Measurements from ENCODE around the gene FCER2. TPM values are rescaled to one million over a fixed set of nuclear protein-coding genes. Genes with fewer than 3 reads are reported as not detected.
A peak's percentile ranks its signal among the peaks of the same experiment; 100 is the strongest.

FCER2 gene
- polyA plus RNA-seq, 2 of the 4 experiments (the other 2 are of a cell fraction): not detected

- no peaks in the 10 kb centered on the region for H3K4me1 ChIP-seq
- H3K4me3 ChIP-seq: peak overlapping the region; percentile 27; the same call in 2 of the 3 replicates
- ATAC-seq (peak; percentile 10 to 32; a peak in 2 of 6 replicates), FAIRE-seq (no peak), DNase-seq (ENCODE audit: low read depth in 1 of 2, low spot score in 1 of 2) (no peak)
- H3K27ac ChIP-seq: no peak overlapping the region
- TF ChIP-seq RFX5 (IDR thresholded peaks at IDR 0.05): no peak
- TF ChIP-seq ZSCAN20 (CRISPR knock-in tag; IDR thresholded peaks at IDR 0.05): no peak
- no peak for TF ChIP-seq ZNF302 (CRISPR knock-in tag; IDR thresholded peaks at IDR 0.05)
- TF ChIP-seq KDM1A (IDR thresholded peaks at IDR 0.05; ENCODE audit: low read depth): no peak
- TF ChIP-seq NPAS2 (CRISPR knock-in tag; IDR thresholded peaks at IDR 0.05; ENCODE audit: borderline replicate concordance): no peak
- no peak for TF ChIP-seq TFCP2L1 (CRISPR knock-in tag; IDR thresholded peaks at IDR 0.05)
- no peak for TF ChIP-seq HOXB5 (CRISPR knock-in tag; IDR thresholded peaks at IDR 0.05)
- TF ChIP-seq CBX2 (IDR thresholded peaks at IDR 0.05; ENCODE audit: borderline replicate concordance, low read depth): no peak
- no peak for TF ChIP-seq JUNB (IDR thresholded peaks at IDR 0.05)
- TF ChIP-seq BCL3 (IDR thresholded peaks at IDR 0.05): no peak
- TF ChIP-seq, protein P1, sequence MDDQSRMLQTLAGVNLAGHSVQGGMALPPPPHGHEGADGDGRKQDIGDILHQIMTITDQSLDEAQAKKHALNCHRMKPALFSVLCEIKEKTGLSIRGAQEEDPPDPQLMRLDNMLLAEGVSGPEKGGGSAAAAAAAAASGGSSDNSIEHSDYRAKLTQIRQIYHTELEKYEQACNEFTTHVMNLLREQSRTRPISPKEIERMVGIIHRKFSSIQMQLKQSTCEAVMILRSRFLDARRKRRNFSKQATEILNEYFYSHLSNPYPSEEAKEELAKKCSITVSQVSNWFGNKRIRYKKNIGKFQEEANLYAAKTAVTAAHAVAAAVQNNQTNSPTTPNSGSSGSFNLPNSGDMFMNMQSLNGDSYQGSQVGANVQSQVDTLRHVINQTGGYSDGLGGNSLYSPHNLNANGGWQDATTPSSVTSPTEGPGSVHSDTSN (IDR thresholded peaks at IDR 0.05): no peak
- TF ChIP-seq SREBF2 (IDR thresholded peaks at IDR 0.05): no peak
- no peak for TF ChIP-seq RAD21 (conservative IDR thresholded peaks at IDR 0.05 in 1 of 2, IDR thresholded peaks at IDR 0.05 in 1 of 2)
- TF ChIP-seq CHD2 (IDR thresholded peaks at IDR 0.05; ENCODE audit: low read length, partially characterized antibody): no peak
- no peak for TF ChIP-seq HDAC2 (IDR thresholded peaks at IDR 0.05)
- TF ChIP-seq CEBPB (IDR thresholded peaks at IDR 0.05): no peak
- no peak for TF ChIP-seq SMC3 (IDR thresholded peaks at IDR 0.05)
- 16% methylated on average over 20 of the region's 43 CpGs for WGBS (ENCODE audit: missing lambda C conversion rate)
- H3K9me3 ChIP-seq: peaks cover 5% of the 10 kb centered on the region; the same call in 1 of the 3 replicates
- peak overlapping the region; percentile 63 for H3K4me2 ChIP-seq
- ChIA-PET POLR2A (no interaction called here), CTCF (interaction anchor here (1.1 to 5.7 kb wide), 4 partner anchors 10 to 130 kb away, joined by 3 to 34 read pairs (median 4); partner anchors contain the start of gene TRAPPC5)
These were observed 31.7 kb downstream of the FCER2 start for GRCh38 chr19:7670150-7670783.

DNA sequence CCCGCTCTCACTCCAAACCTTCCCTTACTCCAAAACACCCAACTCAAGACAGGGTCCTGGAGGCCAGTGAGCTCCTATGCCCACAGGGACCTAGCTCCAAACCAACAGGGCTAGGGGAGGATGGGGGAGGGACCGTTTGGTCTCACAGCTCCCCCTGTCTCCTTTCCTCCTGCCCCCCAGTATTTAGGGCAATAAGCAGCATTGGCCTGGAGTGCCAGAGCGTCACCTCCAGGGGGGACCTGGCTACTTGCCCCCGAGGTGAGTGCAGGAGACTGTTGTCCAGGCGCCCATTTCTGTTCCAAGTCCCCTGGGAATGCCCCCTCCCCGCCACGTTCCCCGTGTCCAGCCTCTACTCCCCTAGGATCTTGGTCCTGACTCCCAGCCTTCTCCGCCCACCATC lies 32.3 kb downstream of the FCER2 start:
- Histone ChIP-seq H3K27ac (no peak overlapping the region), H3K9me3 (peaks cover 5% of the 10 kb centered on the region; the same call in 1 of the 3 replicates), H3K4me3 (no peak overlapping the region), H3K4me2 (peak overlapping the region; percentile 63; the same call in 2 of the 3 replicates), H3K4me1 (no peaks in the 10 kb centered on the region)
- FAIRE-seq: no peak
- ATAC-seq: no peak
- ChIA-PET POLR2A (no interaction called here), CTCF (interaction anchor here (0.9 to 5.7 kb wide), 6 partner anchors 11 to 131 kb away, joined by 3 to 34 read pairs (median 3); partner anchors contain the start of gene TRAPPC5)
- WGBS (ENCODE audit: missing lambda C conversion rate): 58% methylated on average over 2 of the region's 9 CpGs
- TF ChIP-seq JUNB (IDR thresholded peaks at IDR 0.05) (no peak), RARB (CRISPR knock-in tag; IDR thresholded peaks at IDR 0.05) (no peak)
- no peak for DNase-seq (ENCODE audit: low read depth in 1 of 2, low spot score in 1 of 2)

GRCh38 chr19:7668842-7669241 lies 33.1 kb downstream of the FCER2 start, which contains the start of gene RETN:
TSS of gene RETN (plus strand) at chr19:7669049. CDS start at chr19:7669327, 278 bp downstream.
- FAIRE-seq (no peak), DNase-seq (ENCODE audit: low read depth in 1 of 2, low spot score in 1 of 2) (no peak), ATAC-seq (peak in 1 of 2 experiments; percentile 40; a peak in 1 of 6 replicates)
- CTCF ChIA-PET: interaction anchor here (0.9 to 5.7 kb wide), 7 partner anchors 10 to 131 kb away, joined by 3 to 34 read pairs (median 3); partner anchors contain the start of gene TRAPPC5
- H3K27ac ChIP-seq: no peak within 1 kb of the TSS
- peaks cover 2% of the 10 kb centered on the region; the same call in 1 of the 3 replicates for H3K9me3 ChIP-seq
- 62% methylated on average over 7 of the region's 9 CpGs for whole genome bisulfite sequencing (ENCODE audit: missing lambda C conversion rate)
- TF ChIP-seq CBX2 (IDR thresholded peaks at IDR 0.05; ENCODE audit: borderline replicate concordance, low read depth) (no peak), POLR2A (IDR thresholded peaks at IDR 0.05; ENCODE audit: low read length) (no peak), HOXB13 (CRISPR knock-in tag; IDR thresholded peaks at IDR 0.05; ENCODE audit: low read depth) (no peak), HES2 (IDR thresholded peaks at IDR 0.05) (no peak), CBX8 (IDR thresholded peaks at IDR 0.05) (no peak), SREBF2 (IDR thresholded peaks at IDR 0.05) (no peak), MAZ (IDR thresholded peaks at IDR 0.05; ENCODE audit: borderline replicate concordance, low read depth, low read length) (no peak), FOXS1 (CRISPR knock-in tag; IDR thresholded peaks at IDR 0.05) (no peak), MAFK (IDR thresholded peaks at IDR 0.05; ENCODE audit: partially characterized antibody) (no peak), FOSL2 (IDR thresholded peaks at IDR 0.05) (no peak), FOSL2 (CRISPR knock-in tag; IDR thresholded peaks at IDR 0.05) (no peak), CHD2 (IDR thresholded peaks at IDR 0.05; ENCODE audit: low read length, partially characterized antibody) (no peak), HEYL (CRISPR knock-in tag; IDR thresholded peaks at IDR 0.05) (no peak), SMC3 (IDR thresholded peaks at IDR 0.05) (no peak)
- TF ChIP-seq, protein P1 (IDR thresholded peaks at IDR 0.05): no peak
- no peaks in the 10 kb centered on the region for H3K4me1 ChIP-seq
- POLR2A ChIA-PET: no interaction called here
- H3K4me2 ChIP-seq: peak within 1 kb of the TSS; percentile 63
- H3K4me3 ChIP-seq: no peak within 1 kb of the TSS
